ENCODE data around the gene EPG5. TPM values are rescaled to one million over a fixed set of nuclear protein-coding genes. Genes with fewer than 3 reads are reported as not detected.

The EPG5 gene
- total RNA-seq, 1 experiment from 2014 or later: 16.1 TPM

DNA sequence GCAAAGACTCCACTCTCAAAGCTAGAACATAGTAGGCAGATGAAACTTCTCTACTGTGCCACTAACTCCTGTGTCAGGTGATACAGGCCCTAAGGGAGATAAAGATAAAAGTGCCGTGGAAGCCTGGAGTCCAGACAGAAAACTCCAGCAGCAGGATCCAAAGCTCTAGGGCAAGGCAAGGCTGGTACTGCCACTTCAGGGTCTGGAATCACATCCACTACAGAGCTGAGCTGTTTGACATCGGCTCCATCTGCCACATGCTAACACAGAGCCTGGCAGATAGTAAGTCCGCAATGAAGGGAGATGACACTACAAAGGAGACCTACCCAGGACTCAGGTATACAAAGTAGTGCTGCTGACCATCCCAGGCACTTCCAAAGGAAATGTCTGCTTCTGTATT is 34.4 kb downstream of the EPG5 start:
- Mint-ChIP-seq H3K36me3 (ENCODE audit: insufficient read depth in 1 of 3, low read depth in 3 of 3) (peaks cover 6 to 31% (median 19%) of the 10 kb centered on the region in 3 experiments), H3K9me3 (no peaks in the 10 kb centered on the region), H3K4me3 (no peak overlapping the region), H3K4me1 (no peaks in the 10 kb centered on the region), H3K27ac (no peak overlapping the region), H3K27me3 (ENCODE audit: low read depth) (no peaks in the 10 kb centered on the region)
- H2BK15ac ChIP-seq (ENCODE audit: low read depth, low read length): no peak overlapping the region
- H3K79me1 ChIP-seq (ENCODE audit: insufficient read depth, low read depth, low read length, poor library complexity, severe bottlenecking): no peaks in the 10 kb centered on the region
- no peak overlapping the region for H3K4ac ChIP-seq (ENCODE audit: low read depth, low read length)
- no peak overlapping the region for H3K4me2 ChIP-seq (ENCODE audit: insufficient read depth, insufficient read length, low read length)
- no peak for DNase-seq
- no peak overlapping the region for H3K23ac ChIP-seq (ENCODE audit: insufficient read length, low read depth, low read length)
- H2AFZ ChIP-seq (ENCODE audit: low read length): no peak overlapping the region
- H4K91ac ChIP-seq (ENCODE audit: insufficient read length, low read depth, low read length): no peak overlapping the region
- H3K27ac ChIP-seq (ENCODE audit: insufficient read length, low read depth, low read length): no peak overlapping the region
- no peak overlapping the region for H3K9ac ChIP-seq (ENCODE audit: extremely low read depth, insufficient read length, low read length)
- H3K56ac ChIP-seq (ENCODE audit: insufficient read length, low read depth, low read length): no peak overlapping the region
- H4K20me1 ChIP-seq (ENCODE audit: control insufficient read depth, insufficient read depth, insufficient read length): no peaks in the 10 kb centered on the region
- no peak overlapping the region for H3K18ac ChIP-seq (ENCODE audit: insufficient read length, low read depth, low read length)
- H3K23me2 ChIP-seq (ENCODE audit: insufficient read length, low read depth, low read length, poor library complexity, severe bottlenecking): no peaks in the 10 kb centered on the region
- TF ChIP-seq, protein P1, sequence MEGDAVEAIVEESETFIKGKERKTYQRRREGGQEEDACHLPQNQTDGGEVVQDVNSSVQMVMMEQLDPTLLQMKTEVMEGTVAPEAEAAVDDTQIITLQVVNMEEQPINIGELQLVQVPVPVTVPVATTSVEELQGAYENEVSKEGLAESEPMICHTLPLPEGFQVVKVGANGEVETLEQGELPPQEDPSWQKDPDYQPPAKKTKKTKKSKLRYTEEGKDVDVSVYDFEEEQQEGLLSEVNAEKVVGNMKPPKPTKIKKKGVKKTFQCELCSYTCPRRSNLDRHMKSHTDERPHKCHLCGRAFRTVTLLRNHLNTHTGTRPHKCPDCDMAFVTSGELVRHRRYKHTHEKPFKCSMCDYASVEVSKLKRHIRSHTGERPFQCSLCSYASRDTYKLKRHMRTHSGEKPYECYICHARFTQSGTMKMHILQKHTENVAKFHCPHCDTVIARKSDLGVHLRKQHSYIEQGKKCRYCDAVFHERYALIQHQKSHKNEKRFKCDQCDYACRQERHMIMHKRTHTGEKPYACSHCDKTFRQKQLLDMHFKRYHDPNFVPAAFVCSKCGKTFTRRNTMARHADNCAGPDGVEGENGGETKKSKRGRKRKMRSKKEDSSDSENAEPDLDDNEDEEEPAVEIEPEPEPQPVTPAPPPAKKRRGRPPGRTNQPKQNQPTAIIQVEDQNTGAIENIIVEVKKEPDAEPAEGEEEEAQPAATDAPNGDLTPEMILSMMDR (conservative IDR thresholded peaks at IDR 0.05): no peak
- H4K5ac ChIP-seq (ENCODE audit: insufficient read length, low read depth, low read length): no peak overlapping the region
- no peak overlapping the region for H3K14ac ChIP-seq (ENCODE audit: insufficient read depth, low read length)
- no peak overlapping the region for H2BK12ac ChIP-seq (ENCODE audit: insufficient read length, low read depth, low read length)
- H2BK120ac ChIP-seq (ENCODE audit: low read depth, low read length, poor library complexity, severe bottlenecking): no peak overlapping the region
- H4K8ac ChIP-seq (replicated peaks; ENCODE audit: insufficient read length, low read depth, low read length): no peak overlapping the region
- no peaks in the 10 kb centered on the region for H3K9me3 ChIP-seq (ENCODE audit: control insufficient read depth, low read depth, low read length)
- H3K4me1 ChIP-seq (ENCODE audit: insufficient read depth, low read length): no peaks in the 10 kb centered on the region
- no peaks in the 10 kb centered on the region for H3K27me3 ChIP-seq (ENCODE audit: insufficient read depth, low read length)
- H2AK5ac ChIP-seq (ENCODE audit: insufficient read length, low read length): no peak overlapping the region
- H3K79me2 ChIP-seq (ENCODE audit: insufficient read depth, low read length): no peaks in the 10 kb centered on the region
- no peak overlapping the region for H3T11ph ChIP-seq (ENCODE audit: low read length)
- H2BK5ac ChIP-seq (ENCODE audit: insufficient read length, low read length): no peak overlapping the region
- WGBS (ENCODE audit: extremely low coverage, insufficient read length, low lambda C conversion rate): no CpG with 5 or more reads among the region's 3 CpGs
- no peak overlapping the region for H2BK20ac ChIP-seq (ENCODE audit: low read depth, low read length, poor library complexity, severe bottlenecking)
